SJSA1 (cell line): ENCODE results near the gene FMN2. TPM values are rescaled to one million over a fixed set of nuclear protein-coding genes. Genes with fewer than 3 reads are reported as not detected.
A peak's percentile ranks its signal among the peaks of the same experiment; 100 is the strongest.

Experiments
- DNase-seq, 2 experiments: peaks; one replicate each; pipeline ENCODE4 v3.0.0-alpha.2; 2015 to 2020; ENCODE audit warnings: low spot score in 2 of 2, low read depth in 1 of 2
- H3K27ac ChIP-seq: fragments of 250-450 bp; sonication (Bioruptor Pico); 2 replicates; pipeline ENCODE4 v1.5.1; 2020; ENCODE audit warnings: mild to moderate bottlenecking, moderate library complexity
- H3K27me3 ChIP-seq: fragments of 250-450 bp; sonication (Bioruptor Pico); replicated peaks from 2 replicates; pipeline ENCODE4 v1.5.1; 2020; ENCODE audit warnings: mild to moderate bottlenecking, moderate library complexity
- H3K36me3 ChIP-seq: fragments of 250-450 bp; sonication (Bioruptor Pico); 2 replicates; pipeline ENCODE4 v1.5.1; 2020; ENCODE audit warnings: mild to moderate bottlenecking
- H3K4me1 ChIP-seq: fragments of 250-450 bp; sonication (Bioruptor Pico); replicated peaks from 2 replicates; pipeline ENCODE4 v1.6.1; 2021; ENCODE audit warnings: mild to moderate bottlenecking
- H3K4me3 ChIP-seq: fragments of 250-450 bp; sonication (Bioruptor Pico); 2 replicates; pipeline ENCODE4 v1.5.1; 2020; ENCODE audit warnings: mild to moderate bottlenecking
- H3K9me3 ChIP-seq: fragments of 250-450 bp; sonication (Bioruptor Pico); replicated peaks from 2 replicates; pipeline ENCODE4 v1.5.1; 2020; ENCODE audit warnings: mild to moderate bottlenecking
- total RNA-seq: library from RNA; depleted of rRNA; stranded (reverse); fragments of >200 nt; shearing (Covaris generic); gene quantifications from 2 replicates; pipeline ENCODE4 v1.2.3, GENCODE V29; 2014; rRNA removed

FMN2 gene
- total RNA-seq: 12.7 and 32.6 TPM in 2 replicates

DNA sequence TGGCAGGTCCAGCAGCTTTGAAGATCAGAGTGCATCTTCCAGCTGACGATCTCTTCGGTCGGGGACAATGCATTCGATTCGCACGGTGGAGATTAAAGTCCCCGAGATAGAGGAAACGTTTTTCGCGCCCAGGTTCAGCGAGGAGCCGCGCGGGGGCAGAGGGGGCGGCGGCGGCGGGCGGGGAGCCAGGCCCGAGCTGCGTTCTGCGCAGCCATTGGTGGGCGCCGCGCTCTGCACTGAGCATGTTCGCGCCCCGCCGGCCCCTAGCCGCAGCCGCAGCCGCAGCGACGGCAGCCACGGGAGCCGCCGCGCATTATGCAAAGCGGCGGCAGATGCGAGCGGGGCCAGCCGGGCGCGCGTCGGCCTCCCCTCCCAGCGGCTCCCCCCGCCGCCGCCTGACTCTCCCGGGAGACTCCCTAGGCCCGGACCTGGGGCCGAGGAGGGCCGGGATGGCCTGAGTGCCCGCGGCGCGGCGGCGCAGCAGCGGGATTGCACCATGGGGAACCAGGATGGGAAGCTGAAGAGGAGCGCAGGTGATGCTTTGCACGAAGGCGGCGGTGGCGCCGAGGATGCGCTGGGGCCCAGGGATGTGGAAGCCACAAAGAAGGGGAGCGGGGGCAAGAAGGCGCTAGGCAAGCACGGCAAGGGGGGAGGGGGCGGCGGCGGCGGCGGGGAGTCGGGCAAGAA, at the start of gene FMN2:
FMN2 (plus strand) TSS at position 270 of the 687 bp plus-strand sequence; CDS start at position 497, 227 bp downstream.
- Histone ChIP-seq H3K4me3 (peak within 1 kb of the TSS; percentile 56), H3K9me3 (no peaks in the 10 kb centered on the region), H3K4me1 (peaks cover 27% of the 10 kb centered on the region), H3K27me3 (peaks cover 40% of the 10 kb centered on the region), H3K27ac (peak within 1 kb of the TSS; percentile 13; the same call in 1 of the 2 replicates), H3K36me3 (peaks cover 20% of the 10 kb centered on the region)
- DNase-seq: peak in 1 of 2 experiments; percentile 52

DNA sequence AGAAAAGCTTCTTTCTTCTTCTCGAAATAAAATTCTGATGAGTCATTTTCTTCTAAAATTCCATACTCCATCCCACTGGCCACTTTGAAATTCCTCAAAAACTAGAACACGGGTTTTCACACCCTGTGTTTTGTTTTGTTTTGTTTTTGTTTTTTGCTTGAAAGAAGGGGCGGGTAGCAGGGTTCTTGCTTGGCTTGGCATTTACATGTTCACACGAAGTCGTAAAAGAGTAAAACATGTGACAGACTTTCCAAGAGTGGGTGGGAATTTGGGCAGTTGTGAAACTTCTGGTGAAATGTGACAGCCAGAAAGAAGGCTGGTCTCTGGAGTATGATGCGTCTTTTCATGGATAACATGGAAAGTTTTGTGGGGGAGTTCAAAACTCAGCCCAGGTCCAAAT, 47.1 kb upstream of the FMN2 start:
- H3K4me3 ChIP-seq: no peak overlapping the region
- no peak overlapping the region for H3K27ac ChIP-seq
- no peaks in the 10 kb centered on the region for H3K27me3 ChIP-seq

DNA sequence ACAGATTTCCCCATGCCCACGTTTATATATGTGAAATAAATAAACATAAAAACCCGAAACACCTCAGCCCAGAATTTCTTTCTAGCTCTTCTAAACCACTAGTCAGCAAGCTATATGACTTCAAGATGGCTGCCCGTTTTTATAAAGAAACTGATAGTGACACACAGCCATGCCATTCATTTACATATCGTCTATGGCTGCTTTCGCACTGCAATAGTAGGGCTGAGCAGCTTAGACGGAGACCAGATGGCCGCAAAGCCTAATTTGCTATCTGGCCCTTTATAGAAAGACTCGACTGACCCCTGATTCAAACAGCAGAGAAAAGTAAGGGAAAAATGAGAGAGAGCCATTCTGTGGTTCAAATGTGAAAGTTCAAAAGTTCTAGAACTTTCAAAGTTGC, 45.7 kb upstream of the FMN2 start:
- no peak overlapping the region for H3K27ac ChIP-seq
- no peak for DNase-seq
- H3K36me3 ChIP-seq: no peaks in the 10 kb centered on the region
- no peaks in the 10 kb centered on the region for H3K9me3 ChIP-seq
- H3K4me3 ChIP-seq: no peak overlapping the region
- peaks cover 9% of the 10 kb centered on the region; the same call in 1 of the 2 replicates for H3K4me1 ChIP-seq
- H3K27me3 ChIP-seq: no peaks in the 10 kb centered on the region

More for the DNA sequence above, 47.1 kb upstream of the FMN2 start:
- peak in 1 of 2 experiments; percentile 24 for DNase-seq
- Histone ChIP-seq H3K36me3 (no peaks in the 10 kb centered on the region), H3K4me1 (peaks cover 9% of the 10 kb centered on the region; the same call in 1 of the 2 replicates), H3K9me3 (no peaks in the 10 kb centered on the region)

DNA sequence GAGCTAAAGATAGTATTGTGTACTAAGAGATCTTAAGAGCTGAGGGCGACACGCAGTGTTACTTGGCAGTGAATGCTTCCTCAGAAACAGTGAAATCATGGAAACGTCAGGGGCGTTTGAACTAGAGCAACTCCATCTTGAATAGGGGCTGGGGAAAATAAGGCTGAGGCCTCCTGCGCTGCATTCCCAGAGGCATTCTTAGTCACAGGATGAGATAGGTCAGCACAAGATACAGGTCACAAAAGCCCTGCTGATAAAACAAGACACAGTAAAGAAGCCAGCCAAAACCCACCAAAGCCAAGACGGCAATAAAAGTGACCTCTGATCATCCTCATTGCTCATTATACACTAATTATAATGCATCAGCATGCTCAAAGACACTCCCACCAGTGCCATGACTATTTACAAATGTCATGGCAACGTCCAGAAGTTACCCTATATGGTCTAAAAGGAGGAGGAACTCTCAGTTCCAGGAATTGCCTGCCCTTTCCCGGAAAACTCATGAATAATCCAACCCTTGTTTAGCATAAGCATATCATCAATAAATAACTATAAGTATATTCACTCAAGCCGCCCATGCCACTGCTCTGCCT, 37.5 kb upstream of the FMN2 start:
- Histone ChIP-seq H3K27me3 (no peaks in the 10 kb centered on the region), H3K9me3 (no peaks in the 10 kb centered on the region), H3K36me3 (no peaks in the 10 kb centered on the region), H3K4me3 (no peak overlapping the region), H3K4me1 (no peaks in the 10 kb centered on the region), H3K27ac (no peak overlapping the region)
- no peak for DNase-seq

DNA sequence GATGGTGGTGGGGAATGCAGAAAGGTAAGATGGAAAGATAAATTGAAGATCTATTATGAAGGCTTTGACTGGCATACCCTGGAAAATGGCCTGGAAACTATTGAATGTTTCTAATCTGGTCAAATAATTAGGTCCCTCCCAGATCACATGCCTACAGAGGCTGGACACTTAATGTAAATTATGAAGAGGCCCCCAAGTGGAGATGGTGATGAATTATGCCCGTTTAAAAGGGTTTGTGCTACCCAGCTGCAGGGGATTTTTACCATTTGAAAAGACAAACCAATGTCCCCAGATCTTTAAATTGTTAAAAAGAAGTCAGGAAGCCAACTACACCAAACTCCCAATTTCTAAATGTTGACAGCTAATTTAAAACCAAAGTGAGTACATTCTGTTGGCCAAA, 35.7 kb upstream of the FMN2 start:
- Histone ChIP-seq H3K4me1 (no peaks in the 10 kb centered on the region), H3K9me3 (no peaks in the 10 kb centered on the region), H3K36me3 (no peaks in the 10 kb centered on the region), H3K27me3 (no peaks in the 10 kb centered on the region), H3K4me3 (no peak overlapping the region), H3K27ac (no peak overlapping the region)
- DNase-seq: no peak

DNA sequence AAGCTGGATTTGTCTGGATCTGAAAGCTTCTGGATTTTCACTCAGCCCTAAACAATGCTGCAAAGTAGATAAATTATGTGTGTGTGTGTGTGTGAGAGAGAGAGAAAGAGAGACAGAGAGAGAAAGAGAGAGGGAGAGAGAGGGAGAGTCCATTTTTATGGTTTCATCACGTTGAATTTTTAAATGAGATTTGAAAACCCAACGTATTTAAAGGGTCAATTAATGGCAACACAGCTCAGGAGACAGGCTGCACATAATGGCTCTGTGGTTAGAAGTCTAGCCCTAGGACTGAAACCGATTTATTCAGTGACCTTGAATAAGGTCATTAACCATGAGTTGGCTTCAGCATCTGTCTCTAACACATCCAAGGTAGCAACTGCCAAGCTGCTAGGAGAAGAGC, 35.3 kb upstream of the FMN2 start:
- H3K27me3 ChIP-seq: no peaks in the 10 kb centered on the region
- no peaks in the 10 kb centered on the region for H3K36me3 ChIP-seq
- H3K9me3 ChIP-seq: no peaks in the 10 kb centered on the region
- H3K4me1 ChIP-seq: no peaks in the 10 kb centered on the region
- H3K27ac ChIP-seq: no peak overlapping the region
- no peak overlapping the region for H3K4me3 ChIP-seq
- DNase-seq: no peak

DNA sequence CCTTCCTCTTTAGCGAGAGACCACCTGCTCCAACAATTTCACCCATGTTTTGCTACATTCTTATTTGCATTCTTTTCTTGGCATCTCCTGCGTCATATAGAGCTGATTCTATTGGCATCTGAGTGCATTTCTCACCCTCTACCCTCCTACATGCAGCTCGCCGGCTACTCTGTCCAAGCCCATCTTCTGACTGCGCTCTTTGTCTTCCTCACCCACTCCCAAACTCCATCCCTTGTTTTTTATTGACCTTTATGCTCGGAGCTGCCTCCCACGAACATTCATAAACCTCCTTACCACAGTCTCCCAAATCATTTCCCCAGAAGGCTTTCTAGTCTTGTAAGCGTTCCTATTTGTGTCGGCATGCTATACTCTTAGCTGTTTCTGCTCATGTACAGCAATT, 33.6 kb upstream of the FMN2 start:
- Histone ChIP-seq H3K27me3 (no peaks in the 10 kb centered on the region), H3K27ac (no peak overlapping the region), H3K4me3 (no peak overlapping the region), H3K9me3 (no peaks in the 10 kb centered on the region), H3K4me1 (no peaks in the 10 kb centered on the region), H3K36me3 (no peaks in the 10 kb centered on the region)
- DNase-seq: no peak

DNA sequence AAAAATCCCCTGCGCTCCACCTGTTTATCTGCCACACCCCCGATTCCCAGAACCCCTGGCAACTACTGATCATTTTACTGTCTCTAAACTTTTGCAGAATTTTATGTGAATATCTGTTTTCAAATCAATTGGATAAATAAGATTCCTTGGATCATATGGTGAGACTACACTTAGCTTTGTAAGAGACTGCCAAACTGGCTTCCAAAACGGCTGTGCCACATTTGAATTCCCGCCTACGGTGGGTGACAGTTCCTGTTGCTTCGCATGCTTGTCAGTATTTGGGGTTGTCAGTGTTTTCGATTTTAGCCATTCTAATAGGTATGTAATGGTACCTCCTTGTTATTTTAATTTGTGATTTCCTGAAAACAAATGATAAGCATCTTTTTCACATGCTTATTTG, 22.7 kb upstream of the FMN2 start:
- no peak for DNase-seq
- Histone ChIP-seq H3K27me3 (0 out of 2 replicates have a peak, but pooled peaks cover 3% of the 10 kb centered on the region), H3K9me3 (no peaks in the 10 kb centered on the region), H3K4me1 (no peaks in the 10 kb centered on the region), H3K4me3 (no peak overlapping the region), H3K36me3 (no peaks in the 10 kb centered on the region), H3K27ac (no peak overlapping the region)

DNA sequence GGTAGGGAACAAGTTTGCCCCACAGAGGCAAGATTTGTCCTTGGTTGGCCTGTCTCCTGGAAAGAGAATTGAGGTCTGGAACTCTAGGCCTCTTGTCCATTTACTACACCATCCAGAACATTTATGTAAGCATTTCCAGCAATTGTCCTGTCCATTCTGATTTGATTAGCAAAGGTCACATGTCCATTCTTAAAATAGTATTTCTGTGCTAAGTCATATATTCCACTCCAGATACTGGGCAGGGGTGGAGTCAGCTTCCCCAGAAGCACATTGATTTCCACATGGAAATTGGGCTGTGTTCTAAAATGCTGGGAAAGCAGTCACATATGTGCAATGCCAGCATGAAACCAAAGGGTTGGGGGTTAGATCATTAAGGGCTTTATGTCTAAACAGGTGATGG, 21.5 kb upstream of the FMN2 start:
- Histone ChIP-seq H3K4me1 (no peaks in the 10 kb centered on the region), H3K27ac (no peak overlapping the region), H3K36me3 (no peaks in the 10 kb centered on the region), H3K27me3 (0 out of 2 replicates have a peak, but pooled peaks cover 3% of the 10 kb centered on the region), H3K4me3 (no peak overlapping the region), H3K9me3 (no peaks in the 10 kb centered on the region)
- no peak for DNase-seq

DNA sequence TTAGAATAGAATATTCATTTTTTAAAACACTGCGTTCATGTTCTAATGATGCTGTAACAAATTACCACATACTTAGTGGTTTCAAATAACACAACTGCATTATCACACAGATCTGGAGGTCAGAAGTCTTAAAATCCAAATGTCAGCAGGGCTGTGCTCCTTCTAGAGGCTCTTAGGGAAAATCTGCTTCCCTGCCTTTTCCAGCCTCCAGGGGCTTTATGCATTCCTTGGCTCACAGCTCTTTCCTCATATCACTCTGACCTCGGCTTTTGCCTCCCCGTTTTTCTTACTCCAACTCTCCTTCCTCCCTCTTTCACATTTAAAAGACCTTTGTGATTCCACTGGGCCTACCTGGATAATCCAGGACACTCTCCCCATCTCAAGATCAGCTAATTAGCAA, 18.6 kb upstream of the FMN2 start:
- H3K4me1 ChIP-seq: no peaks in the 10 kb centered on the region
- H3K4me3 ChIP-seq: no peak overlapping the region
- 0 out of 2 replicates have a peak, but pooled peaks cover 3% of the 10 kb centered on the region for H3K27me3 ChIP-seq
- H3K9me3 ChIP-seq: no peaks in the 10 kb centered on the region
- H3K27ac ChIP-seq: no peak overlapping the region
- H3K36me3 ChIP-seq: no peaks in the 10 kb centered on the region
- no peak for DNase-seq

DNA sequence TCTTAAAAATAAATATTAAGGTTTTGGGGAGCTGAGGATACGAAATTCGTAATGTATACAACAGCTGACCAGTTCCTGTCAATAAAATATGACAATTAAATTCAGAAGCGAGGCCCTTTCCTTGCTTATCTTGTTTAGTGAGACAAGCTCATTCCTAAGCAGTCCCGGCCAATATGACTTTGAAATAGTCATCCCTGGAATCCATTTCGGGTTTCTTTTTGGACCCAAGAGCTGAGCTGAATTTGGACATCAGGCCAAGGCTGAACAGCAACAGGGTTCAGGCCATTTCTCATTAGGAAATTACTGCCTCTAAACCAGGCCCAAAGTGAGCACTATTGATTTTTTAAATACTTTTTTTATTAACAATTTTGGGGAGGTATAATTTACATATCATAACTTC, 17.3 kb upstream of the FMN2 start:
- no peak overlapping the region for H3K4me3 ChIP-seq

DNA sequence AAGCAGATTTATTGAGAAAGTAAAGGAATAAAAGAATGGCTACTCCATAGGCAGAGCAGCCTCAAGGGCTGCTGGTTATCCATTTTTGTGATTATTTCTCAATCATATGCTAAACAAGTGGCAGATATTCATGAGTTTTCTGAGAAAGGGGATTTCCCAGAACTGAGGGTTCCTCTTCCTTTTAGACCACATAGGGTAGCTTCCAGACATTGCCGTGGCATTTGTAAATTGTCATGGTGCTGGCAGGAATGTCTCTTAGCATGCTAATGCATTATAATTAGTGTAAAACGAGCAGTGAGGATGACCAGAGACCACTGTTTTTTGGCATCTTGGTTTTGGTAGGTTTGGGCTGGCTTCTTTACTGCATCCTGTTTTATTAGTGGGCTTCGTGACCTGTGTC, 16.8 kb upstream of the FMN2 start:
- Histone ChIP-seq H3K9me3 (no peaks in the 10 kb centered on the region; the same call in 1 of the 2 replicates), H3K4me1 (no peaks in the 10 kb centered on the region), H3K4me3 (no peak overlapping the region), H3K27ac (no peak overlapping the region), H3K27me3 (no peaks in the 10 kb centered on the region), H3K36me3 (no peaks in the 10 kb centered on the region)
- DNase-seq: no peak

More for the DNA sequence above, 17.3 kb upstream of the FMN2 start:
- H3K27ac ChIP-seq: no peak overlapping the region
- H3K27me3 ChIP-seq: no peaks in the 10 kb centered on the region
- no peaks in the 10 kb centered on the region for H3K4me1 ChIP-seq
- no peaks in the 10 kb centered on the region for H3K36me3 ChIP-seq
- no peak for DNase-seq
- H3K9me3 ChIP-seq: no peaks in the 10 kb centered on the region; the same call in 1 of the 2 replicates

DNA sequence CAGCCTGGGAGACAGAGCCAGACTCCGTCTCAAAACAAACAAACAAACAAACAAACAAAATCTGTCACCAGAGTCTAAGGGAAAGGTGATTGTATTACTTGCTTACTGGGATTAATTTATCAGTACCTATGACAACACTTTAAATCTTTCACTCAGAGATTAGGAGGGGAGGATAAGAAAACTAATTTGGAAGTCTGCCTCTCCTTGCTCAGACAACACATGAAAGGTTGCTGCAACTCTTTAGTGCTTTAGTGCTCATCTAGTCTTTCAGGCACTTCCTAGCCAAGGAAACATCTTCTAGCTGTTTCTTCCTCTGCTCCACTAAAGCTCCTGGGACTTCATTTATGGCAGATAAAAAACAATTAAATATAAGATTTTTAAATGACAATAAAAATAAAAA, 7.3 kb upstream of the FMN2 start:
- no peak overlapping the region for H3K4me3 ChIP-seq
- no peaks in the 10 kb centered on the region for H3K36me3 ChIP-seq

DNA sequence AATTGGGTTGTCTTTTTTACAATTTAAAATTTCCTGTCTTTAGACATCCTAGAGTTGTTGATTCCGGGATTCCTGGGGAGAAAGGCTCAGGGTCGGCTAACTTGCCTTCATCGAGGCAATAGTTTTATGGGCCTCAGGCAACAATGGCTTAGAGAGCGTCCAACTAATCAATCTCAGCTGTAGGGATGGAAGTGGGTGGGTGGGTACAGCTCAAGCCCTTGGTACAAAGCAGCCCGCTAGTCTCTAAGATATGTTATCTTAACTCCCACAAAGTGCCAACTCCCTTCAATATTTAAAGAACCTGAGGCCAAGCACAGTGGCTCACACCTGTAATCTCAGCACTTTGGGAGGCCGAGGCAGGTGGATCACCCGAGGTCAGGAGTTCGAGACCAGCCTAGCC, 6.9 kb upstream of the FMN2 start:
- no peak overlapping the region for H3K27ac ChIP-seq

More for the DNA sequence above, 7.3 kb upstream of the FMN2 start:
- no peaks in the 10 kb centered on the region for H3K9me3 ChIP-seq
- peaks cover 14% of the 10 kb centered on the region for H3K4me1 ChIP-seq
- DNase-seq: no peak
- H3K27ac ChIP-seq: no peak overlapping the region
- H3K27me3 ChIP-seq: no peaks in the 10 kb centered on the region

More for the DNA sequence above, 6.9 kb upstream of the FMN2 start:
- Histone ChIP-seq H3K9me3 (no peaks in the 10 kb centered on the region), H3K4me1 (peaks cover 14% of the 10 kb centered on the region), H3K36me3 (no peaks in the 10 kb centered on the region), H3K27me3 (no peaks in the 10 kb centered on the region), H3K4me3 (no peak overlapping the region)
- no peak for DNase-seq
